Activated T-cell treated with anti-CD3 and anti-CD28 coated beads, Interleukin-2, amount 50 U/mL, for 72 hours (primary cell): ENCODE results near the gene ADAM21. TPM values are rescaled to one million over a fixed set of nuclear protein-coding genes. Genes with fewer than 3 reads are reported as not detected.
"Not testable (repeated sequence)": the region's sequence is repeated elsewhere in the genome, so short reads cannot be mapped to it uniquely, and the experiment has no call there.

Experiments used
- ATAC-seq, 2 donors: fragments of 150-1000 bp; cut with Tn5 transposase; replicated peaks in 1 of 2; 2 replicates each; pipeline ENCODE4 v1.10.0; 2021; ENCODE audit warnings: moderate library complexity in 2 of 2, mild to moderate bottlenecking in 1 of 2
- DNase-seq, 2 donors: peaks; one replicate each; pipeline ENCODE4 v3.0.0; 2021 to 2022; ENCODE audit warnings: mixed read lengths in 1 of 2
- H3K27ac Mint-ChIP-seq: one replicate; pipeline ENCODE4 v1.8.0; 2022; ENCODE audit warnings: mild to moderate bottlenecking, moderate library complexity, mixed read lengths
- H3K27me3 Mint-ChIP-seq: one replicate; pipeline ENCODE4 v1.8.0; 2022; ENCODE audit warnings: low read depth, mixed read lengths
- H3K36me3 Mint-ChIP-seq, 2 donors: one replicate each; pipeline ENCODE4 v1.8.0; 2022; ENCODE audit warnings: mixed read lengths in 2 of 2, mild to moderate bottlenecking in 1 of 2; ENCODE audit not compliant: insufficient read depth in 2 of 2
- H3K4me1 Mint-ChIP-seq: one replicate; pipeline ENCODE4 v1.8.0; 2022; ENCODE audit warnings: low read depth, mixed read lengths
- H3K4me3 Mint-ChIP-seq, 2 donors: one replicate each; pipeline ENCODE4 v1.8.0; 2022; ENCODE audit warnings: mild to moderate bottlenecking in 2 of 2, mixed read lengths in 2 of 2, moderate library complexity in 2 of 2
- H3K9me3 Mint-ChIP-seq, 2 donors: one replicate each; pipeline ENCODE4 v1.8.0; 2022; ENCODE audit warnings: mixed read lengths in 2 of 2
- total RNA-seq, 2 donors: library from RNA; stranded (reverse); gene quantifications; one replicate each; pipeline ENCODE4 v1.2.3, GENCODE V29; 2022

ADAM21 gene
- total RNA-seq, 2 donors from 2014 or later: 0.14 TPM; not detected in 1

- H3K36me3 Mint-ChIP-seq: peaks cover 5 to 6% of the 10 kb centered on the region in 2 donors
- no peak overlapping the region for H3K27ac Mint-ChIP-seq
- peaks cover 8 to 12% of the 10 kb centered on the region in 2 donors for H3K9me3 Mint-ChIP-seq
- ATAC-seq: no peak
- no peaks in the 10 kb centered on the region for H3K4me1 Mint-ChIP-seq
- no peak overlapping the region for H3K4me3 Mint-ChIP-seq
- no peaks in the 10 kb centered on the region for H3K27me3 Mint-ChIP-seq
- DNase-seq: no peak
These were observed 9.2 kb upstream of the ADAM21 start for GRCh38 chr14:70442750-70443149.

- Mint-ChIP-seq H3K27me3 (no peaks in the 10 kb centered on the region), H3K36me3 (peaks cover 0 to 3% of the 10 kb centered on the region in 2 donors), H3K4me3 (no peak overlapping the region), H3K4me1 (no peaks in the 10 kb centered on the region), H3K9me3 (peaks cover 0 to under 1% of the 10 kb centered on the region in 2 donors), H3K27ac (no peak overlapping the region)
- DNase-seq (no peak), ATAC-seq (no peak)
These were observed 3.2 kb upstream of the ADAM21 start for GRCh38 chr14:70448633-70449340.

- no peak for DNase-seq
- Mint-ChIP-seq H3K27me3 (peaks cover 8% of the 10 kb centered on the region), H3K36me3 (no peaks in the 10 kb centered on the region), H3K27ac (no peak overlapping the region), H3K4me1 (no peaks in the 10 kb centered on the region), H3K4me3 (no peak overlapping the region), H3K9me3 (no peaks in the 10 kb centered on the region)
- ATAC-seq: no peak
These were observed 2.8 kb downstream of the ADAM21 start for GRCh38 chr14:70454731-70455130.

DNA sequence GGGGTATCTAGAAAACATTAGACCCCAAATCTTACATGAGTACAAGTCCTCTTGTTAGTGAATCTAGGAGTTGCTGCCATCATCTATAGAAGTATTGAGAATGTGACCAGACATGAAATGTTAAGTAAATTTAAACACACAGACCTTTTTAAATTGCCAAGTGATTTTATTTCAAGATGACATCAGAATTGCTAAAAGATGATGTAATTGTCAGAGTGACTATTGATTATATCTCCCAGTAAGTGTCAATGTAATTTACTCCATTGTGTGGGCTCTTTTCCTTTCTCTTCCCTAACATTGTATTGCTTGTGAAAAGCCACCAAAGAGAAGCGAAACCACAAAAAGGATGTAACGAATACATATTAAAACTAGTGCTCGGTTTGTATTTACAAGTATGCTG lies 16.8 kb downstream of the ADAM21 start:
- Mint-ChIP-seq H3K36me3 (no peaks in the 10 kb centered on the region), H3K4me1 (peaks cover 18% of the 10 kb centered on the region), H3K4me3 (no peak overlapping the region), H3K9me3 (no peaks in the 10 kb centered on the region), H3K27ac (no peak overlapping the region), H3K27me3 (peaks cover 7% of the 10 kb centered on the region)
- ATAC-seq: no peak
- no peak for DNase-seq

- DNase-seq, H3K36me3 Mint-ChIP-seq, H3K9me3 Mint-ChIP-seq, H3K27me3 Mint-ChIP-seq, H3K4me3 Mint-ChIP-seq, ATAC-seq, H3K27ac Mint-ChIP-seq: not testable (repeated sequence)
- H3K4me1 Mint-ChIP-seq: peaks cover 18% of the 10 kb centered on the region
These were observed 19.0 kb downstream of the ADAM21 start for GRCh38 chr14:70470863-70471563.

DNA sequence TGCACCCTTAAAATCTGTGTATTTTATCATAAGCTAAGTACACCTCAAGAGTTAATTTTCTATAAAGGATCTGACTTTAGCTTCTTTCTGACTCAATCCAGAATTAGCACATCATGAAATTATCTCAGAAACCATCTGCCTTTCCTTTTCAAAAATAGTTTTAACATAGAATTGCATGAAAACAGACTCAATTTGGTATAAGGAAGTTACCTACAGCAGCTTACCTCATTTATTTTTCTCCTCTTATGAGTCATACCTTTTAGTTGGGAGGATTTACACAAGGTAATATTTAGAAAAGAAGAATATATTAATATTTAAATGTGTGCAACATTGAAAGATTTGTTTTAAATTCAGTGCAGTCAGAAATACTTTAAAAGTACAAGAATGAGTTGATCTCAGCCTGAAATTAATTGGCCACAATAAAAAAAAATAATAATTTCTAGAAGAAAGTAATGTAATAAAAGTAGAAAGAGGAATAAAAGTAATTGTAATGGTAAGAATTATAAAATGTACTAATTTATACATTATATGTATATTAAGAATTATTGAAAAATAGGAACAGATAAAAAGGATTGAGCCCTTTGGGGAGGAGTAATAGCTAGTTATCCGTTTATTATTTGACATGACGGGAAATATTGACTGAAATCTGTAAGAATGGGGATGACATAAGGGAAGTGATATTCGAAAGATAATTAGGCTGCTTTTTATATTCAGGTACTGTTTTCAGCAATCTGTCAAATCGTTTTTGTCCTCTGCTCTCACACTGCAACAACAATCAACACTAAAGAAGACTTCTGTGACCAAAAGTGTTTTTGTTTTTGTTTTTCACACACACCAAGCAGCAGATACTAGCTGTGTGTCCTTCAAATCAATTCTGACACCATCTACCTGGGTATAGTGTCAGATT lies 20.5 kb downstream of the ADAM21 start:
- H3K4me3 Mint-ChIP-seq: no peak overlapping the region
- H3K36me3 Mint-ChIP-seq: no peaks in the 10 kb centered on the region
- H3K4me1 Mint-ChIP-seq: peaks cover 18% of the 10 kb centered on the region
- no peak overlapping the region for H3K27ac Mint-ChIP-seq
- DNase-seq (no peak), ATAC-seq (peak in 1 of 2 donors; percentile 17)
- H3K27me3 Mint-ChIP-seq: no peaks in the 10 kb centered on the region
- peaks cover 0 to 2% of the 10 kb centered on the region in 2 donors for H3K9me3 Mint-ChIP-seq

GRCh38 chr14:70473825-70474224 lies 21.9 kb downstream of the ADAM21 start:
- peaks cover 18% of the 10 kb centered on the region for H3K4me1 Mint-ChIP-seq
- H3K27me3 Mint-ChIP-seq: no peaks in the 10 kb centered on the region
- peaks cover 0 to 2% of the 10 kb centered on the region in 2 donors for H3K9me3 Mint-ChIP-seq
- H3K27ac Mint-ChIP-seq: no peak overlapping the region
- no peak for DNase-seq
- H3K36me3 Mint-ChIP-seq: peaks cover 0 to 1% of the 10 kb centered on the region in 2 donors
- no peak for ATAC-seq
- H3K4me3 Mint-ChIP-seq: no peak overlapping the region

DNA sequence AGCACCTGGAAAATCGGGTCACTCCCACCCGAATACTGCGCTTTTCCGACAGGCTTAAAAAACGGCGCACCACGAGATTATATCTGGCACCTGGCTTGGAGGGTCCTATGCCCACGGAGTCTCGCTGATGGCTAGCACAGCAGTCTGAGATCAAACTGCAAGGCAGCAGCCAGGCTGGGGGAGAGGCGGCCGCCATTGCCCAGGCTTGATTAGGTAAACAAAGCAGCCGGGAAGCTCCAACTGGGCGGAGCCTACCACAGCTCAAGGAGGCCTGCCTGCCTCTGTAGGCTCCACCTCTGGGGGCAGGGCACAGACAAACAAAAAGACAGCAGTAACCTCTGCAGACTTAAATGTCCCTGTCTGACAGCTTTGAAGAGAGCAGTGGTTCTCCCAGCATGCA lies 23.5 kb downstream of the ADAM21 start:
- not testable (repeated sequence) for H3K9me3 Mint-ChIP-seq, H3K27ac Mint-ChIP-seq

GRCh38 chr14:70477356-70478105 lies 25.6 kb downstream of the ADAM21 start:
- H3K27me3 Mint-ChIP-seq, H3K4me1 Mint-ChIP-seq, ATAC-seq, H3K4me3 Mint-ChIP-seq, H3K27ac Mint-ChIP-seq, H3K9me3 Mint-ChIP-seq, H3K36me3 Mint-ChIP-seq, DNase-seq: not testable (repeated sequence)

More for the DNA sequence above, 23.5 kb downstream of the ADAM21 start:
- peaks cover 18% of the 10 kb centered on the region for H3K4me1 Mint-ChIP-seq
- not testable (repeated sequence) for ATAC-seq, H3K4me3 Mint-ChIP-seq, DNase-seq, H3K27me3 Mint-ChIP-seq, H3K36me3 Mint-ChIP-seq

DNA sequence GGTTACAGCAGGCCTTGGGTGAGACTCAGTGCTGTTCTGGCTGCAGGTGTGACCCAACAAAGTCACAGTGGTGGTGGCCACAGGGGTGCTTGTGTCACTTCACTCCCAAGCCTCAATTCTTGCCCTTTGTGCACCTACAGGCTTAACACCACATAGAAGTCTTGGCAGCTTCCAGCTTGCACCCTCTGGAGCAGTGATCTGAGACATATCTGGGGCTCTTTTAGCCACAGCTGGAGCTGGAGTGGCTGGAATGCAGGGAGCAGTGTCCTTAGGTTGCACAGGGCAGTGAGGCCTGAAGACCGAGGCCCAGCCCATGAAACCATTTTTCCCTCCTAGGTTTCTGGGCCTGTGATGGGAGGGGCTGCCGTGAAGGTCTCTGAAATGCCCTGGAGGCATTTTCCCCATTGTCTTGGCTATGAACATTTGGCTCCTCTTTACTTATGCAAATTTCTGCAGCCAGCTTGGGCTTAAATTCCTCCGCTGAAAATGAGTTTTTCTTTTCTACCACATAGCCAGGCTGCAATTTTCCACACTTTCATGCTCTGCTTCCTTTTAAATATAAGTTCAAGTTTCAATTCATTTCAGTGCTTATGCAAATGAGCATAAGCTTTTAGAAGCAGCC lies 37.7 kb downstream of the ADAM21 start:
- H3K27ac Mint-ChIP-seq: no peak overlapping the region
- ATAC-seq (no peak), DNase-seq (no peak)
- peaks cover 17 to 19% of the 10 kb centered on the region in 2 donors for H3K36me3 Mint-ChIP-seq
- H3K4me3 Mint-ChIP-seq: no peak overlapping the region
- no peaks in the 10 kb centered on the region for H3K4me1 Mint-ChIP-seq
- H3K9me3 Mint-ChIP-seq: peaks cover 2 to 15% of the 10 kb centered on the region in 2 donors
- no peaks in the 10 kb centered on the region for H3K27me3 Mint-ChIP-seq

- Mint-ChIP-seq H3K27me3 (no peaks in the 10 kb centered on the region), H3K4me1 (no peaks in the 10 kb centered on the region), H3K27ac (no peak overlapping the region), H3K9me3 (peaks cover 1 to 2% of the 10 kb centered on the region in 2 donors), H3K4me3 (no peak overlapping the region), H3K36me3 (peaks cover 2 to 3% of the 10 kb centered on the region in 2 donors)
- ATAC-seq: no peak
- no peak for DNase-seq
These were observed 46.2 kb downstream of the ADAM21 start for GRCh38 chr14:70498191-70498590.
